Progenitor cell of endocrine pancreas (in vitro differentiated cells): ENCODE results near the gene LEMD2. TPM values are rescaled to one million over a fixed set of nuclear protein-coding genes. Genes with fewer than 3 reads are reported as not detected.

ENCODE experiments used
- DNase-seq: peaks from one replicate; pipeline ENCODE4 v3.0.0; 2021; ENCODE audit warnings: low spot score; ENCODE audit not compliant: unreplicated experiment
- H3K27ac Mint-ChIP-seq: 2 replicates; pipeline ENCODE4 v1.8.0; 2021; ENCODE audit warnings: mild to moderate bottlenecking, moderate library complexity, mixed read lengths
- H3K27me3 Mint-ChIP-seq: 2 replicates; pipeline ENCODE4 v1.8.0; 2021; ENCODE audit warnings: mixed read lengths
- H3K36me3 Mint-ChIP-seq: 2 replicates; pipeline ENCODE4 v1.8.0; 2022; ENCODE audit warnings: mixed read lengths; ENCODE audit not compliant: insufficient read depth
- H3K4me1 Mint-ChIP-seq: 2 replicates; pipeline ENCODE4 v1.8.0; 2021; ENCODE audit warnings: low read depth, mixed read lengths
- H3K4me3 Mint-ChIP-seq: 2 replicates; pipeline ENCODE4 v1.8.0; 2021; ENCODE audit warnings: low read depth, mild to moderate bottlenecking, moderate library complexity, mixed read lengths
- H3K9me3 Mint-ChIP-seq: 2 replicates; pipeline ENCODE4 v1.8.0; 2021; ENCODE audit warnings: low read depth, mixed read lengths
- CTCF ChIP-seq: fragments of 200-600 bp; sonication (generic); IDR thresholded peaks from one replicate; pipeline ENCODE4 v1.5.0; 2021; ENCODE audit warnings: antibody characterized with exemption, mild to moderate bottlenecking; ENCODE audit not compliant: unreplicated experiment
- total RNA-seq: library from RNA; stranded (reverse); gene quantifications from 2 replicates; pipeline ENCODE4 v1.2.1, GENCODE V29; 2021

The LEMD2 gene
- total RNA-seq, 1 donor from 2014 or later = 69.9 TPM

GRCh38 chr6:33728438-33728837 lies 60.5 kb downstream of the LEMD2 start:
- Mint-ChIP-seq H3K9me3 (no peaks in the 10 kb centered on the region), H3K27ac (no peak overlapping the region), H3K27me3 (peaks cover 35% of the 10 kb centered on the region), H3K36me3 (no peaks in the 10 kb centered on the region), H3K4me1 (peaks cover 13% of the 10 kb centered on the region), H3K4me3 (no peak overlapping the region)
- no peak for DNase-seq
- TF ChIP-seq CTCF = no peak

DNA sequence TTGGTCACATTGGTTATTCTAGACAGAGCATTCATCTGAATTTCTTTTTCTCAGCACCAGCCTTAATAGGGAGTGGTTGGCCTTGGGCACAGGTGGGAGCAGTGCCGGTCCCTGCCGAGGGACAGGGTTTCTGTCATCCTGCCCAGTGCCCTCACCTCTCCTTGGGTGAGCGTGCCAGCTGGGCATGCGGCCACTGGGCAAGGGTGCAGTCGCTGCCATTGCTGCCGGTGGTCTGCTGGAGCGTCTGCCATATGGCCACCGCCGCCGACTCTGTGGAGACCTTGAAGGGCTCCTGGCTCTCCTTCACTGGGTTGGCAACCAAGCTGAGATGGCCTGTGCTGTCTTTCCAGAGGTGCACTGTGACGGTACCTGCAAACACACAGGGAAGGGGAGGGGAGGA lies 61.0 kb downstream of the LEMD2 start:
- DNase-seq = no peak
- Mint-ChIP-seq H3K9me3 (no peaks in the 10 kb centered on the region), H3K4me1 (peaks cover 13% of the 10 kb centered on the region), H3K27me3 (peaks cover 39% of the 10 kb centered on the region), H3K4me3 (no peak overlapping the region), H3K36me3 (no peaks in the 10 kb centered on the region), H3K27ac (no peak overlapping the region)
- TF ChIP-seq CTCF = no peak

DNA sequence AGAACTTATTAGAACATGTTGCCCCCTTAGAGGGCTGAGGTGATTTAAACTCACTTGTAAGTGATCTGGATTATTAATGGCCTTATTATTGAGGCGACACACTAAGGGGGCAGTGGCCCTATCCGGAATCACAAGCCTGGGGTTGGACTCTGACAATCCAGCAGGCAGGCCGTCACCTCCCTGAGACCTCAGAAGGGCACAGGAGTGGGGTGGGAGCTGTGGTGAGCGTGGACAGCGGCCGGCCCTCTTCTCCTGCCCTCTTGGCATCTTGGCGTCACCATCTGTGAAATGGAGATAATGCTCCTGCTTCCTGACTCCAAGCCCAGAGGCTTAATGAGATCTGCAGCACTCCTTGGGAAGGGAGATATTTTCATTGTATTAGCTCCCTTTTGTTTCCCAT lies 61.8 kb downstream of the LEMD2 start:
- H3K4me3 Mint-ChIP-seq = no peak overlapping the region
- peaks cover 16% of the 10 kb centered on the region for H3K4me1 Mint-ChIP-seq
- H3K27me3 Mint-ChIP-seq = peaks cover 40% of the 10 kb centered on the region
- H3K9me3 Mint-ChIP-seq = no peaks in the 10 kb centered on the region
- TF ChIP-seq CTCF = no peak
- H3K36me3 Mint-ChIP-seq = no peaks in the 10 kb centered on the region
- DNase-seq = no peak
- no peak overlapping the region for H3K27ac Mint-ChIP-seq

DNA sequence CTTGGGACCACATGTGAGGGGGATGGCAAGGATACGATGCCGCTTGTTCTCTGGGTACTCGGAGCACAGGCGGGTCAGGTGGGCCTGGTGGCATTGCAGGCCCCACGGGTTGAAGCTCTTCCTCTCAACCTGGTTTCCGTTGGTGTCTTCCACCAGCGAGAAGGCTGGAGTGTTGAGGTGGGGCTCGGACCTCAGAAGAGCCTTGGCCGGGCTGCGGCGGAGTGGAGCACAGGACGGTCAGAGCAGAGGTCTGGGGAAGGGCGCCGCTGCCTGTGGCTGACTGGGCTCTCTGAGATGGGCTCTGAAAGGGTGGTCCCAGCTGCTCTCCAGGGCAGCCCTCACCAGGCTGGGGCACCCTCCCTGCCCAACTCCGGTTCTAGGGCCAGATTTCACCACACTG lies 62.2 kb downstream of the LEMD2 start:
- no peak for DNase-seq
- Mint-ChIP-seq H3K9me3 (no peaks in the 10 kb centered on the region), H3K4me1 (peaks cover 18% of the 10 kb centered on the region), H3K4me3 (no peak overlapping the region), H3K27ac (no peak overlapping the region), H3K27me3 (peaks cover 40% of the 10 kb centered on the region), H3K36me3 (no peaks in the 10 kb centered on the region)
- no peak for TF ChIP-seq CTCF

DNA sequence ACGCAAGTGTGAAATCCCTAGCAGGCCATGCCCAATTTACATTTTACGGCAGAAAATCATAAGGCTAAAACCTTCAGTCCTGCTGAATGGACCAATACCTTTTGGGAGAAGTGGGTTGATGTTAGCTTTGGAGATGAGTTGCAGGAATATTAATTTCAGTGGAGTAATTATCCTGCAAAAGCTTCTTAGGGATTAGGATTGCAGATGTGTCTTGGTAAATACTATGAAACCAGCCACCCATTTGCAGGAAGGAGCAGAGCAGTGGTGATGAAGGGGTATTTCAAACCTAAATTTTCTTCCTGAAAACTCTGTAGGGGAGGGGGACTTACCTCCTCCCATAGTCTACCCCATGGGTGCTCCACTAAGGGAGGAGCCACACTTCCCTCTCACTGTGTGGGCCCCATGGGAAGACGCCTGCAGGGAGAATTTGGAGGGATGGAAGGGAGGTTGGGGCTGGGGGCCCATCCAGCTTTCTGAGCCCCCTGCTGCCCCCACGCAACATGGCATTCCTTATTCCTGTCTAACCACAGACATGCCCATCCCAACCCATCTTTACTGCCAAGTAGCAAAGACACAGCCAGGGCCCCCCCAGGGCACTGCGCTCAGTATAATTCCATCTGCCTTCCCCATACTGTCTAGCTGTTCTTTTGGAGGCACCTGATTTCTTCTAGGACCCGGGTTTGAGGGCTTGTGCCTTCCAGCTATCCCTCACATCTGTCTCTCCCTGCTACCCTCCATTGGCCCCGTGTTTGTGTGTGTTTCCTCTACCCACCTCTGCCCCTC lies 62.8 kb downstream of the LEMD2 start:
- Mint-ChIP-seq H3K9me3 (no peaks in the 10 kb centered on the region), H3K27me3 (peaks cover 38% of the 10 kb centered on the region), H3K27ac (no peak overlapping the region), H3K4me1 (peaks cover 18% of the 10 kb centered on the region), H3K36me3 (no peaks in the 10 kb centered on the region), H3K4me3 (no peak overlapping the region)
- no peak for DNase-seq
- no peak for TF ChIP-seq CTCF
